Memory B cell (primary cell): ENCODE results near the gene CHI3L2.
A peak's percentile ranks its signal among the peaks of the same experiment; 100 is the strongest.

ENCODE experiments used
- ATAC-seq: fragments of 150-1000 bp; cut with Tn5 transposase; 2 replicates; pipeline ENCODE4 v1.10.0; 2021; ENCODE audit warnings: low read depth, mild to moderate bottlenecking, moderate library complexity
- DNase-seq, 2 donors: peaks; one replicate each; pipeline ENCODE4 v3.0.0; 2022; ENCODE audit warnings: low spot score in 2 of 2
- H3K27ac Mint-ChIP-seq: one replicate; pipeline ENCODE4 v1.8.0; 2022; ENCODE audit warnings: mild to moderate bottlenecking, moderate library complexity, mixed read lengths
- H3K27me3 Mint-ChIP-seq: one replicate; pipeline ENCODE4 v1.8.0; 2022; ENCODE audit warnings: mixed read lengths
- H3K36me3 Mint-ChIP-seq: one replicate; pipeline ENCODE4 v1.8.0; 2022; ENCODE audit warnings: mild to moderate bottlenecking, mixed read lengths
- H3K4me1 Mint-ChIP-seq: one replicate; pipeline ENCODE4 v1.8.0; 2022; ENCODE audit warnings: mixed read lengths
- H3K4me3 Mint-ChIP-seq: one replicate; pipeline ENCODE4 v1.8.0; 2022; ENCODE audit warnings: mild to moderate bottlenecking, moderate library complexity, mixed read lengths
- H3K9me3 Mint-ChIP-seq: one replicate; pipeline ENCODE4 v1.8.0; 2022; ENCODE audit warnings: mixed read lengths

CHI3L2 gene, protein sequence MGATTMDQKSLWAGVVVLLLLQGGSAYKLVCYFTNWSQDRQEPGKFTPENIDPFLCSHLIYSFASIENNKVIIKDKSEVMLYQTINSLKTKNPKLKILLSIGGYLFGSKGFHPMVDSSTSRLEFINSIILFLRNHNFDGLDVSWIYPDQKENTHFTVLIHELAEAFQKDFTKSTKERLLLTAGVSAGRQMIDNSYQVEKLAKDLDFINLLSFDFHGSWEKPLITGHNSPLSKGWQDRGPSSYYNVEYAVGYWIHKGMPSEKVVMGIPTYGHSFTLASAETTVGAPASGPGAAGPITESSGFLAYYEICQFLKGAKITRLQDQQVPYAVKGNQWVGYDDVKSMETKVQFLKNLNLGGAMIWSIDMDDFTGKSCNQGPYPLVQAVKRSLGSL

DNA sequence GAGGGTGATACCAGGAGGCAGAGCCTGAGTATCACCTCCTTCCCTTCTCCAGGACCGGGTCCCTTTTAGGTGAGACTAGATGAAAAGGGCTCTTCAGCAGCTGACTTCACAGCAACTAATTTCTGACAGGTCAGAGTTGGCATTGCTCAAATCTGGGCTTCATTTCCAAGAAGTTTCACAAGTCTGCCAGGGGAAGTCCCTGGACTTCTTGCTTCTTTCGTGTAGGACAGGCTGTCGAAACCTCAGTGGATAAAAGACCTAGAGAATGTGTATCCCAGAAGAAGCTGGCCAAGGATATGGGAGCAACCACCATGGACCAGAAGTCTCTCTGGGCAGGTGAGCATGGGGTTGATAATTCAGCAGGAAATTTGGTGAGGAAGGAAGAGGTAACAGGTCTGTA lies at the start of gene CHI3L2:
TSS of gene CHI3L2 (plus strand) at position 280 of the 400 bp plus-strand sequence. CDS start at position 297, 17 bp downstream.
- DNase-seq (no peak), ATAC-seq (no peak)
- Mint-ChIP-seq H3K27me3 (no peaks in the 10 kb centered on the region), H3K27ac (peak within 1 kb of the TSS; percentile 80), H3K4me1 (peaks cover 54% of the 10 kb centered on the region), H3K4me3 (no peak within 1 kb of the TSS), H3K9me3 (peaks cover 3% of the 10 kb centered on the region), H3K36me3 (peaks cover 5% of the 10 kb centered on the region)

DNA sequence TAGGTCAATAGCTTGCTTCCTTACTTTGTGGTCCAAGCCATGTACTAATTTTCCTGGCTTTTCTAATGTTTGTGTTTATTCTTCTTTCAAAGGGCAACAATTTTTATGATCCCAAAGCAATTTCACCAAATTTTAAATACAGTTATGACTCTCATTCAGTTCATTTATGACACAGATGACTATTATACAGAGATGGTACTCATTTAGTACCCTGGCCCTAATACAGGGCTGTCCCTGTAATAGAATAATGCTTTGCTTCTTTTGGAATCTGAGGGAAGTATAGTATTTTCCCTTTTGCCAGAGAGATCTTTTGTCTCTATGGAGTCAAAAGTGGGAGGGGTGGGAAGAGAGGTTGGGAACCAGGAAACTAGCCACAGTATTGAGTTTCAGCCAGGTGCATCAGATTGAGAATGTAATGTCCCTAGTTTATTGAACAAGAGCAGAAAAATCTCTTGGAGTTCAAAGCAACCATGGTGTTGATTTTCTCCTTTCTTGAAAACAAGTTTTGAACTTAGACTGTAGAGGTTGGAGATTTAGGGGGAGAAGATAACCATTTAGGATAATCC lies 47.5 kb upstream of the CHI3L2 start:
- peaks cover 38% of the 10 kb centered on the region for H3K4me1 Mint-ChIP-seq
- no peaks in the 10 kb centered on the region for H3K9me3 Mint-ChIP-seq

DNA sequence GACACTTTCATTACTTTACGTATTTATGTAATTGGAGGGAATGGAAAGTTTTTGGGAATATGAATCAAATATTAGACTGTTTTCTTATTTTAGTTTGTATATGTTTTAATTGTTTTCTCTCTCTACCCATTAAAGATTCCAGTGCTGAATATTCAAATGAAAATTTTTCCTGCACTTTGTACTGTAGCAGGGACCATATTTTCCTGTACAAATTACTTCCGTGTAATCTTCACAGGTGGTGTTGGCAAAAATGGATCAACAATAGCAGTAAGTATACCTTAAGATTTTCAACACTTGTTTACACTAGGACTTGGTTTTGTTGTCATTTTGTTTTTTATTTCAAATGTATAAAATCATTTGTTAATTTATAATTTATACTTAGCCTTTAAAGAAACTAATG lies 45.5 kb upstream of the CHI3L2 start:
- peaks cover 38% of the 10 kb centered on the region for H3K4me1 Mint-ChIP-seq
- H3K4me3 Mint-ChIP-seq: no peak overlapping the region
- no peaks in the 10 kb centered on the region for H3K9me3 Mint-ChIP-seq
- DNase-seq: no peak
- ATAC-seq: no peak
- H3K27ac Mint-ChIP-seq: peak overlapping the region; percentile 76
- H3K36me3 Mint-ChIP-seq: peaks cover 41% of the 10 kb centered on the region
- H3K27me3 Mint-ChIP-seq: no peaks in the 10 kb centered on the region

More for the DNA sequence above, 47.5 kb upstream of the CHI3L2 start:
- no peak for DNase-seq
- ATAC-seq: no peak
- Mint-ChIP-seq H3K27me3 (no peaks in the 10 kb centered on the region), H3K4me3 (no peak overlapping the region), H3K36me3 (peaks cover 41% of the 10 kb centered on the region), H3K27ac (peak overlapping the region; percentile 49)

DNA sequence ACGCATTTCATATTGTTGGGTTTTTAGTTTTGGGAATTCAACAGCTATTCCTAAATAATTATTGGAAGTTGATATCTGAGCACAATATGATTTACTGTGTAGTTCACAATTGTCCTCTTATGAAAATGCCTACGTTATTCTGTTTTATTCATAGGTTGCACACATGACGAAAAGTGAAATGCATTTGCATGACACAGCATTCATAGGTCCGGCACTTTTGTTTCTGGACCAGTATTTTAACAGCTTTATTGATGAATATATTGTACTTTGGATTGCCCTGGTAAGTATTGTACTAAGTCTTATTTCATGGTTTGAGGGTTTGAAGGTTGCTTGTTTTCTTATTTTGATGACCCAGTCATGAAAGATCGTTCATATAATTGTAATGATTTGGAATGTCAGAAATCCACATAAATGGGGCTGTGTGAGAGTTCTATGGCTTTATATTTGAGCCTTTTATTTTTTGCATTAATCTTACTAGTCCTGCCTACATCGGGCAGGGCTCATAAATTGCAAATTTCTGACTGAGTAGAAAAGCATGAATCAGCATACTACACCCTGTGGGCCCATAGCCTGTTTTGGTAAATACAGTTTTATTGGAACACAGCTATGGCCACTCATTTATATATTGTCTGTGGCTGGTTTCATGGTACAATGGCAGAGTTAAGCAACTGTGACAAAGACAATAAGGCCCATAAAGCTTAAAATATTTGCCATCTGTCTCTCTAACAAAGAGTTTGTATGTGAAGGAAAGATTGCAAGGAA lies 44.0 kb upstream of the CHI3L2 start:
- no peaks in the 10 kb centered on the region for H3K9me3 Mint-ChIP-seq
- no peaks in the 10 kb centered on the region for H3K27me3 Mint-ChIP-seq
- ATAC-seq (no peak), DNase-seq (no peak)
- H3K36me3 Mint-ChIP-seq: peaks cover 51% of the 10 kb centered on the region
- peak overlapping the region; percentile 76 for H3K27ac Mint-ChIP-seq
- H3K4me3 Mint-ChIP-seq: no peak overlapping the region
- peaks cover 40% of the 10 kb centered on the region for H3K4me1 Mint-ChIP-seq

DNA sequence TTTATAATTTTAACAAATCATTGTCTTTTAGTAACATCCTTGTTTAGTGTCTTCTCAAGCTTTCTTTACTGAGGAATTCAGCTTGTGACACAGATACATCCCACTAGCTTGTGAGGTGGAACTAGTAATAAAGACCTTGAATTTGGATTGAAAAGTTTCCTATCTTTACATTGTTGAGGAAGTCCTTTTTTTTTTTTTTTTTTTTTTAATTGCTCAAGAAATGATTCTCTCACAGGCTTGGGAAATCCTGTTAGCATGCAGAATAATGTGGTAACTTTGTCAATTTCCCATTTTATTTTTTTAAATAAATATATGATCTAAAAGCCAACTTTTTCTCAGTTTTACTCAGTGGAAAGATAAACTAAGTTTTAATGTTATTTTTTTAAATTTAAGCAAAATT lies 42.9 kb upstream of the CHI3L2 start:
- Mint-ChIP-seq H3K9me3 (peaks cover 1% of the 10 kb centered on the region), H3K4me1 (peaks cover 37% of the 10 kb centered on the region), H3K27me3 (no peaks in the 10 kb centered on the region), H3K4me3 (no peak overlapping the region), H3K27ac (peak overlapping the region; percentile 85), H3K36me3 (peaks cover 57% of the 10 kb centered on the region)
- ATAC-seq: no peak
- no peak for DNase-seq

DNA sequence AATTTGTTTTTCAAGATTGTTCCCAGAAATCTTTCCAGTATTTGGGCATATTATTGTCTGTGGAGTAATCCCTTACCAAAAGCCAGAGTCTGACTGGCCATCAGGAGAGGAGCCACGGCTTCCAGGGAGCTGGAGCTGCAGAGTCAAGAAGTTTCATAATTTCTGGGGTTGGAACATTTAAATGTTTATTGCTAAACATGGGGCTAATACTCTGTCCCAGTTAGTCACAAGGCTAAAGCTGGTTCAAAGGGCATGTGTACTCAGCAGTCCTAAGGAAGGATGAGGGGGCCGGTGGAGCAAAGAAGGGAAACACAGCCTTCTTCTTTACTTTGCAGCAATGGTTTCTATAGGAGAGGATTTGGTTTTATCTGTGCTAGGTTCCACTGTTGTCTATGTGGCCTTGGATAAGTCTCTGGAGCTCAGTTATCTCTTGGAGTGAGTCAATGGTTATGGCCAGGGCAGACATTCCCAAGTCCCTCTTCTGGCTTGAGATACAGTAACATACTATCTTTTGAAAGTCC lies 36.5 kb upstream of the CHI3L2 start:
- H3K4me1 Mint-ChIP-seq: peaks cover 47% of the 10 kb centered on the region
- ATAC-seq: no peak
- DNase-seq: no peak
- peaks cover 56% of the 10 kb centered on the region for H3K36me3 Mint-ChIP-seq
- peak overlapping the region; percentile 93 for H3K27ac Mint-ChIP-seq
- H3K4me3 Mint-ChIP-seq: no peak overlapping the region
- no peaks in the 10 kb centered on the region for H3K27me3 Mint-ChIP-seq
- H3K9me3 Mint-ChIP-seq: peaks cover 1% of the 10 kb centered on the region

DNA sequence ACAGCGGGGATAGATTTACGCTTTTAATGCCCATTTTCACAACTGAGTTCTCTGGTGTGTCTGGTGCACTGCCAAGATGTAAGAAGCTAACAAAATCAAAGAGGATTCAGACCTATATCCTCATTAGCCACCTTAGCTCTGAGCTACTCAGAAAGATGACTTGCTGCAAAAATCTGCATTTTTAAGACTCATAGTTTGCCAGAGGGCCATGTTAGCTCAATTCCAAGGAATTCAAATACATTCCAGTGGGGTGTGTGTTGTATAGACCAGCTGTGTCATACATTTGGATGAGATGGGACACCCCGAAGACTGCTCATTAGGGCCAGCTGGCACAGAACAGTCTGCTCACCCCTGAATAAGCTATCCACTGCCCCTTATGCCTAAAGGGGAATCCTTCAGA lies 36.0 kb upstream of the CHI3L2 start:
- Mint-ChIP-seq H3K36me3 (peaks cover 61% of the 10 kb centered on the region), H3K27ac (peak overlapping the region; percentile 93), H3K4me3 (no peak overlapping the region), H3K4me1 (peaks cover 50% of the 10 kb centered on the region), H3K9me3 (peaks cover 1% of the 10 kb centered on the region), H3K27me3 (no peaks in the 10 kb centered on the region)
- ATAC-seq: no peak
- DNase-seq: no peak

DNA sequence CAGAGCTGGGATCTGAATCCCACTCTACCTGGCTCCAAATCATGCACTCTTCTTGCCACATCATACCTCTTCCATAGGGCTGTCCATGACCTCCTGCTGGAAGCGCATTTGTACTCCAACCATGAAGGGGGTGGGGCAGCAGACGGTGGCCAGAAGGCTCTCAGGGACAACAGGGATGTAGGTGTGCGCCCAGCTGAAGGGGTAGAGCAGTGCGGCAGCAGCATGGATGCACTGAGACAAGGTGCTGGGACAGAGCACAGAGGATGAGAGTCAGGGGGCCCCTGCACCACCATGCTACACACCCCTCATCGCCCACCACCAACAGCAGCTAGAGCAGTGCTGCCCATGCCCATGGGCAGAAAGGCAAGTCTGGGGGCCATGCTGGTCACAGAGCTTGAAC lies 35.4 kb upstream of the CHI3L2 start:
- H3K4me3 Mint-ChIP-seq: no peak overlapping the region
- peaks cover 1% of the 10 kb centered on the region for H3K9me3 Mint-ChIP-seq
- no peaks in the 10 kb centered on the region for H3K27me3 Mint-ChIP-seq
- ATAC-seq: no peak
- DNase-seq: no peak
- peak overlapping the region; percentile 93 for H3K27ac Mint-ChIP-seq
- H3K36me3 Mint-ChIP-seq: peaks cover 60% of the 10 kb centered on the region
- H3K4me1 Mint-ChIP-seq: peaks cover 51% of the 10 kb centered on the region

DNA sequence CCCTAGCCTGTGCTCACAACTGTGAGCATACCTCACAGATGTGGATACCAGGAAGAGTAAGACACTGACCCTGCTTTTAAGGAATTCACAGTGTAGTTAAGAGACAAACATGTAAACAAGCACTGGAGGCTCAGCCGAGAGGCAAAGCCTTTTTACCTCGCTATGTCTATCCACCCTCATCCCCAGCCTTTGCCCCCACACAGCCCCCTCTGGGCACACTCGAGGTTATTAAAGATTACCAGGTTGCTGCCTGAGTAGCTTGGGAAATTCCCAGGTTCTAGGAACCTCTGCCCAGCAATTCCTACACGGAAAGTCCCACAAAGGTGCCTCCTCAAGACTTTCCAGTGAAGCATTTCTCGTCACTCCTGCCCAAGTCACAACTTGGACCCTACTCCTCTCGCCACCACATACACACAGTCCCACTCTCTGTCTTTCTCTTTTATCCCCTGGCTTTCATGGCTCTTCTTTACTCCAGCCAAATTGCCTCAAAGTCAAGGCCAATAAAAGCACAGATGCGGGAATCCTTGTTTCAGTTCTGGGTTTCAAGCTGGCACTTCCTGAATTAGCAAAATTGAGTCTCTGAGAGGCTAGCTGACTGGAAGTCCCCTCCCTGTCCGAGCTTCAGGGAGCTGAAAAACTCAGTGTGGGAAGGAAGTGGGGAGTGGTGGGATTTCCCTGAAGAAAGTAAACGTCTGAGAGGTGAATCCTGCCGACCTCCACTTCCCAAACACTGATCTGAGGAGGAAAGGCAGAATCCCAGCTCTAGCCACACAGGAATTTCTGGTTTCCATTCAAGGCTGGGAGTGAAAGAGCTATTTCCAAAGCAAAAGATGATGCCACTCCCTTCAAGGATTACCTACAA lies 34.6 kb upstream of the CHI3L2 start:
- Mint-ChIP-seq H3K36me3 (peaks cover 60% of the 10 kb centered on the region), H3K27ac (peak overlapping the region; percentile 93), H3K4me3 (peak overlapping the region; percentile 21), H3K27me3 (no peaks in the 10 kb centered on the region), H3K9me3 (peaks cover 1% of the 10 kb centered on the region), H3K4me1 (peaks cover 57% of the 10 kb centered on the region)
- ATAC-seq: peak; percentile 89
- DNase-seq: peak in 1 of 2 donors; percentile 25

DNA sequence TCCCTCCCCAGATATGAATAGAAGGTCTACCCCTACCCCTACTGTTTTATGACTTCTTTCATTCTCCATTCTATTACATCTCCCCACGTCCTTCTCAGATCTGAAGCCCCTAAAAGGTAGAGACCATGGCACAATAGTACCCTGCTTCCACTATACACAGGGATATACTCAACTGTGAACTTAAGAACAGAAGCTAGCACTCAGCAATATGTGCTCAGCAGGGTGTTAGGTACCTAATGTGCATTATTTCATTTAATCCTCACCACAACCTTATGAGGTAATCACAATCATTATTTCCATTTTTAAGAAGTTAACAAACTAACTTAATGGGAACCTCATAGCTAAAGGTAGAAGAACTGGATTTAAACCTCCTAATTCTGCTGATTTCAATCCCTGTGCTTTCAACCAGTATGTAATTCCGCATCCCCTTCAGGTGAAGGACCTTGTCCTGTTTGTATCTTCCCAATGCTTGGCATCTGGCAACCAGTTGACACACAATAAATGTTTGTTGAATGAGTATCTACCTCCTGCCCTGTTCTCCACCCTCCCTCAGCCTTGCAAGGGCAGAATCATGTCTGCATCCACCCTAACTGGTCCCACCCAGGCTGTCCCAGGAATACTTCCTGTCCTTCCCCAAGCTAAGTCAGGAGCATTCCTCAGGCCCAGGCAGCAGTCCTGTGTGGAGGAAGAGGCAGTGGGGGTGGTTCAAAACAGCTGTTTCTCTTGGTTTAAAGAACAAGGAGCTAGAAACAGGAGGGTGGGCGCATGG lies 33.6 kb upstream of the CHI3L2 start:
- Mint-ChIP-seq H3K27ac (peak overlapping the region; percentile 93), H3K4me1 (peaks cover 60% of the 10 kb centered on the region), H3K36me3 (peaks cover 51% of the 10 kb centered on the region), H3K27me3 (no peaks in the 10 kb centered on the region), H3K4me3 (no peak overlapping the region), H3K9me3 (no peaks in the 10 kb centered on the region)
- DNase-seq: no peak
- ATAC-seq: no peak

DNA sequence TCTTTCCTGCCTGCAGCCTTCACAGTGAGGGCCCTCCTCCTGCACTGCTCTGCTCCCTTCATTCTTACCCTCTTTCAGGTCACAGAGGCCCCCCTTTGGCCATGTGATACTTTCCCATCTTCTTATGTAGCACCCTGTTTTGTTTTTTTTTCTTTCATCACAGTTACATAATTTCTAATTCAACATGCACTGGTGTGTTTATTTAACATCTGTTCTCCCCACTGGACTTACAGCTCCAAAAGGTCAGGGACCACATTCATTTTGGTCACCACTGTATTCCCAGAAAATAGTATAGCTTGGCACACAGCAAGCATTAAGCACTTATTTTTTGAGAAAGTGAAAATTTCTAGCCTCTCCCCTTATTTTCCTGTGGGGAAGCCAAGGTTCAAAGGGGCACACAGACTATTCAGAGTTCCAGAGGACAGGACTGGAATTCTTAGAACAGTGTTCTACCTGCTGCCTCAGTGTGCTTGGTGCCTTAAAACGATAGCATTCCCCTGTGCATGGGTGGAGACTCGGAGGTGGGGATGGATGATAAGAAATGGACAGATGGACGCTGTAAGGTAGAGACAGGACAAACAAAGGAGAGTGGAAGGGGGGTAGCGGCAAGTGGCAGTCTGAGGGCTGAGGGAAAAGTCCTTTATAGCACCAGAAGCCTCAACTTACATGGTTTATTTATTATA lies 32.4 kb upstream of the CHI3L2 start:
- Mint-ChIP-seq H3K9me3 (no peaks in the 10 kb centered on the region), H3K36me3 (peaks cover 46% of the 10 kb centered on the region), H3K4me1 (peaks cover 65% of the 10 kb centered on the region), H3K27me3 (no peaks in the 10 kb centered on the region), H3K27ac (peak overlapping the region; percentile 93), H3K4me3 (no peak overlapping the region)
- DNase-seq: no peak
- ATAC-seq: no peak

DNA sequence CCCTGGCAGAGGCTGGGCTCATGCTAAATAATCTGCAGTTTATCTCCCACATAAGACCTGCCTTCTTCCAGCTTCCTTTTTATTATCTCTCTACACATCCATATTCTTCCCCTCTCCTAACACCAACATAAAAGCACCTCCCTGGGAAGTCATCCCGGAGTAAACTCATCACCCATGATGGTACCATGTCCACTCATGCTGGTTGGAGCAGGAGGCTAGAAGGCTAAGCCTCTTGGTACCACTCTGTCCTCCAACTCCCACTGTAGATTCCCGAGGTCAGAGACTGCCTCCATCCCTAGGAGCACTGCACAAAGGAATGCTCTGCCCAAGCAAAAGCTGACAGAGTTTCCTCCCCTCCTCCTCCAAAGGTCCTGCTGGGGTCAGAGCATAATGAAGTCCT lies 31.3 kb upstream of the CHI3L2 start:
- Mint-ChIP-seq H3K27me3 (no peaks in the 10 kb centered on the region), H3K36me3 (peaks cover 42% of the 10 kb centered on the region), H3K9me3 (no peaks in the 10 kb centered on the region), H3K4me1 (peaks cover 71% of the 10 kb centered on the region), H3K4me3 (no peak overlapping the region), H3K27ac (peak overlapping the region; percentile 67)
- ATAC-seq (no peak), DNase-seq (no peak)
